ENCODE measurements around the gene DDX25.

DNA sequence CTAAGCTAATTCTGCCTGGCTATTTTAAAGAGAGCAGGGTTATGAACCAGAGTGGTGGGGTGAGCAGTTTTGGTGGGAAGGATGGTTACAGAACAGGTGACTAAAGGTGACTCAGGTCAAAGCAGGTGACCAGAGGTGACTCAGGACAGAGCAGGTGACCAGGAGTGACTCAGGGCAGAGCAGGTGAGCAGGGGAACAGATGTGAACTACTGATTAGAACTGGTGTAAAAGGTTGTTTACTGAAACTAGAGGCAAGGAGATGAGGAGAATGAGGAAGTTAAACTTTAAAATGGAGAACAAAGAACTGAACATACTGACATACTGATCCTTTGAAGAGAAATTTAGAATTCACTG lies 32.2 kb upstream of the DDX25 start:
- TF ChIP-seq, protein P1, sequence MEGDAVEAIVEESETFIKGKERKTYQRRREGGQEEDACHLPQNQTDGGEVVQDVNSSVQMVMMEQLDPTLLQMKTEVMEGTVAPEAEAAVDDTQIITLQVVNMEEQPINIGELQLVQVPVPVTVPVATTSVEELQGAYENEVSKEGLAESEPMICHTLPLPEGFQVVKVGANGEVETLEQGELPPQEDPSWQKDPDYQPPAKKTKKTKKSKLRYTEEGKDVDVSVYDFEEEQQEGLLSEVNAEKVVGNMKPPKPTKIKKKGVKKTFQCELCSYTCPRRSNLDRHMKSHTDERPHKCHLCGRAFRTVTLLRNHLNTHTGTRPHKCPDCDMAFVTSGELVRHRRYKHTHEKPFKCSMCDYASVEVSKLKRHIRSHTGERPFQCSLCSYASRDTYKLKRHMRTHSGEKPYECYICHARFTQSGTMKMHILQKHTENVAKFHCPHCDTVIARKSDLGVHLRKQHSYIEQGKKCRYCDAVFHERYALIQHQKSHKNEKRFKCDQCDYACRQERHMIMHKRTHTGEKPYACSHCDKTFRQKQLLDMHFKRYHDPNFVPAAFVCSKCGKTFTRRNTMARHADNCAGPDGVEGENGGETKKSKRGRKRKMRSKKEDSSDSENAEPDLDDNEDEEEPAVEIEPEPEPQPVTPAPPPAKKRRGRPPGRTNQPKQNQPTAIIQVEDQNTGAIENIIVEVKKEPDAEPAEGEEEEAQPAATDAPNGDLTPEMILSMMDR (conservative IDR thresholded peaks at IDR 0.05; ENCODE audit: low read depth, low read length) = no peak
- no peak for TF ChIP-seq EZH2 (IDR thresholded peaks at IDR 0.05; ENCODE audit: borderline replicate concordance, low read depth, low read length, poor library complexity, severe bottlenecking)

All from A673 (cell line).